GM23248 (cell line): ENCODE measurements around the gene GFI1B.

Source experiments
- EZH2 ChIP-seq: fragments of 200-600 bp; sonication (generic); IDR thresholded peaks from 2 replicates; pipeline ENCODE4 v1.6.1; 2018; ENCODE audit warnings: antibody characterized with exemption, mild to moderate bottlenecking; ENCODE audit not compliant: insufficient read depth, poor library complexity, severe bottlenecking
- EZH2phosphoT487 ChIP-seq: fragments of 200-600 bp; sonication (generic); IDR thresholded peaks from 2 replicates; pipeline ENCODE4 v1.6.1; 2018; ENCODE audit warnings: antibody characterized with exemption, moderate library complexity, mild to moderate bottlenecking, low read depth; ENCODE audit not compliant: insufficient read depth

DNA sequence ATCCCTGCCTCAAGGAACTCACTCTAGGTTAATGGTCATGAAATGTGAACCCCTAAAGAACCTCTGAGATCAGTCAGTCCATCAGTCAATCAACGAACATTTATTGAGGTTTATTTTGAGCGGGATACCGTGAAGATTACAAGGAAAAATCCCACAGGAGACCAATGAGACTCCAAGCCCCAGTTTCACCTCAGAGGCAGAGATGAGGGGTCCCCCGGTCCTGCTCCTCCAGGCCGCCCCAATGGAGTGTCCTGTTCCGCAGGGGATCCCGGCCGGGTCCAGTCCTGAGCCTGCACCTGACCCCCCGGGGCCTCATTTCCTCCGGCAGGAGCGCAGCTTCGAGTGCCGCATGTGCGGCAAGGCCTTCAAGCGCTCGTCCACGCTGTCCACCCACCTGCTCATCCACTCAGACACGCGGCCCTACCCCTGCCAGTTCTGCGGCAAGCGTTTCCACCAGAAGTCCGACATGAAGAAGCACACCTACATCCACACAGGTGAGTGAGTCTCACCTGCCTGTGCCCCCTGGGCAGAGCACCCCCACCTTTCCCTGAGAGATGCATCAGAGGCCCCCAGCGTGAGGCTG is 11.0 kb downstream of the GFI1B start:
- TF ChIP-seq EZH2, result no peak
- TF ChIP-seq EZH2phosphoT487, result no peak
